Germinal center (tissue), 1 donor: Measurements from ENCODE around the gene TMEM144.

ENCODE experiments used
- DNase-seq: peaks from one replicate; pipeline ENCODE4 v3.0.0; 2012; ENCODE audit warnings: mixed read lengths, low spot score

Gene TMEM144

GRCh38 chr4:158297866-158298265 is 87.6 kb downstream of the TMEM144 start:
- no peak for DNase-seq

DNA sequence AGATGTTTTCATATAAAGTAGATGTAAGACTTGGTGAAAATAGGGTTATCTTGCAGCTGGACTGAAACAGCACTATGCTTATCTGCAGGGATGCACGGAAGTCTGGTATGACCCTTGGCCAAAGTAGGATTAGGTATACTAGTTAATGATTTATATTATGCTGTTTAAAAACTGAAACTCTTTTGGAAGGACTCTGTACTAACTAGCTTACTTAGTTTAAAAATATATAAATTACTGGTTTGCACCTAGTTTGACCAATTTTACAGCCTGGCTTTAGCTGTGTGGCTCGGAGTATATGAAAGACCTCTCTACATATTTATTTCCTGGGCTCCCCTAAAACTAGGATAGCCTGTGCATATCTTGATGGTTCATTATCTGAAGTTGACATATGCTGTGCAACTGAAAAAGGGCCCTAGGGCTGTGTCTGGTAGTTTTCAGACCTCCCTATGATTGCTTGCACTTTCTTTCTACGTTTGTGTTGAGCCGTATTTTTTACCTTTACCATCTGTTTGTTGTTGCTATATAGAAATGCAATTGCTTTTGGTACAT is 89.2 kb downstream of the TMEM144 start:
- no peak for DNase-seq

DNA sequence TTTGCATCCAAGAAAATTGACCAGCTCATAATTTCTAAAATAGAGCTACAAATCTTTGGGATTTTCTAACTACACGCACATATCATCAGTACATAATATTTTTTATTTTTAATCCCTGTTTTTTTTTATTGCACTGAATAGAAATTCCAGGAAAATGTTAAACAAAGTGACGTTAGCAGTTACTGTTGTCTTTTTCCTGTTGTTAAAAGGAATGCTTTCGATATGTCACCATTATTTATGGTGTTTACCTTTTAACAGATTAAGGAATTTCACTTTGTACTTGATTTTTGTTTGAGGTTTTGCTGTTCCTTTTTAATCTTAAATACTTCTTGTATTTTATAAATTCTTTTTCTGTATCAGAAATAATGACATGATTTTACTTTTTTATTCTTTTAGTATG is 89.7 kb downstream of the TMEM144 start:
- no peak for DNase-seq

DNA sequence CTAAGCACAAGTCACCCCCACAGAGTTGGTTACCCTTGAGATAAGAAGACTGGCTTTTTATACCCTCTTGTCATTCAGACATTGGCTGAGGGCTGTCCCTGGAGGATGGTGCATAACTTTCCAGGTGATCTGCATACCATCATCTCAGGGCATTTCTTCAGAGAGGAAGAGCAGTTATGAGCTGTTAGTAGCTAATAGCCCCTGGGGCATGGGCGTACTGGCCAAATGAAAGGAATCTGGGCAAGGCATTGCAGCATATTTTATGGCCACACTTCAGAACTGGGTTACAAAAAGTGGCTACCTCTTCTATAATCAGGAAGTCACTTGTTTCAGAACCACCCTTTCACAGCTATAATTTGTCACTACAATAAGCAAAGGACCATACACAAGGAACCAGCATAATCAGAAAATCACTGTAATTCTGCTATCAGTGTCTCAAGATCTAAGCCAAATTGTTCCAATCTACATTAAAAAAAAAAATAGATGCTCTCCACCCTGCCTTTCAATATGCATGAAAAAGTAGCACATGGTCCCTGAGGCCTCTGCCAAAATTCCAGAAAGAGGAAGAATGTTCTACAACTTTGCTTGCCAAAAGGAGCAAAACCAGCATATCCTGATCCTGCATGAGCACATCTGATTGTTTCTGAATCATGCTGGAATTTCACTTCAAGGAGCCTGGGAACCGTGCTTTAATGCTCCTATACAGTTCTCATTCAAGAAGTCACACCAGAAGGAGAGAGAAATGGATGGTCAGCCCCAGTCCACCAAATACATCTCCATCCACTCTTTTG is 92.0 kb downstream of the TMEM144 start:
- no peak for DNase-seq

GRCh38 chr4:158304694-158305093 is 94.4 kb downstream of the TMEM144 start:
- no peak for DNase-seq
